Dedifferentiated amniotic fluid mesenchymal stem cell (primary cell): ENCODE data around the gene HIVEP3.
"Not testable (repeated sequence)": the region's sequence is repeated elsewhere in the genome, so short reads cannot be mapped to it uniquely, and the experiment has no call there.

Source experiments
- DNase-seq: peaks from one replicate; pipeline ENCODE4 v3.0.0-alpha.2; 2016; ENCODE audit errors: extremely low spot score

The HIVEP3 gene

GRCh38 chr1:41560496-41560895 lies 358.2 kb downstream of the HIVEP3 start:
- DNase-seq = no peak

- DNase-seq = no peak
Measured at GRCh38 chr1:41559331-41559730, 359.4 kb downstream of the HIVEP3 start.

GRCh38 chr1:41558761-41559171 lies 360.0 kb downstream of the HIVEP3 start:
- DNase-seq = no peak

- no peak for DNase-seq
Measured at GRCh38 chr1:41557751-41558455, 360.8 kb downstream of the HIVEP3 start.

- not testable (repeated sequence) for DNase-seq
Measured at GRCh38 chr1:41554746-41555145, 364.0 kb downstream of the HIVEP3 start.

GRCh38 chr1:41547781-41548560 lies 370.8 kb downstream of the HIVEP3 start:
- no peak for DNase-seq

- no peak for DNase-seq
Measured at GRCh38 chr1:41547336-41547735, 371.4 kb downstream of the HIVEP3 start.

- no peak for DNase-seq
Measured at GRCh38 chr1:41546833-41547135, 371.9 kb downstream of the HIVEP3 start.

GRCh38 chr1:41545996-41546832 lies 372.5 kb downstream of the HIVEP3 start:
- DNase-seq = peak; percentile 33

GRCh38 chr1:41542196-41542930 lies 376.4 kb downstream of the HIVEP3 start:
- DNase-seq = no peak

- DNase-seq = no peak
Measured at GRCh38 chr1:41541592-41541952, 377.1 kb downstream of the HIVEP3 start.

- DNase-seq = no peak
Measured at GRCh38 chr1:41540886-41541591, 377.7 kb downstream of the HIVEP3 start.

GRCh38 chr1:41539999-41540398 lies 378.7 kb downstream of the HIVEP3 start:
- DNase-seq = no peak

GRCh38 chr1:41539418-41539805 lies 379.3 kb downstream of the HIVEP3 start:
- DNase-seq = no peak

- DNase-seq = no peak
Measured at GRCh38 chr1:41538741-41539417, 379.8 kb downstream of the HIVEP3 start.

- DNase-seq = peak; percentile 18
Measured at GRCh38 chr1:41537788-41538351, 380.9 kb downstream of the HIVEP3 start.

- DNase-seq = no peak
Measured at GRCh38 chr1:41537251-41537650, 381.5 kb downstream of the HIVEP3 start.

GRCh38 chr1:41536361-41536802 lies 382.3 kb downstream of the HIVEP3 start:
- DNase-seq = no peak

GRCh38 chr1:41535716-41536115 lies 383.0 kb downstream of the HIVEP3 start:
- no peak for DNase-seq

- DNase-seq = no peak
Measured at GRCh38 chr1:41535276-41535675, 383.4 kb downstream of the HIVEP3 start.
